ENCODE data around the gene NIPAL1. TPM values are rescaled to one million over a fixed set of nuclear protein-coding genes. Genes with fewer than 3 reads are reported as not detected.

NIPAL1 gene
- total RNA-seq, 4 donors from 2014 or later: 40.2 to 65.8 (median 60.0) TPM

GRCh38 chr4:48021100-48021499 lies 4.5 kb downstream of the NIPAL1 start:
- intact Hi-C loops (cut with DNase I; ENCODE audit: low total_unique reads): no loop called here
- no peak for TF ChIP-seq POLR2A (IDR thresholded peaks at IDR 0.05)
- no peak for TF ChIP-seq CTCF (IDR thresholded peaks at IDR 0.05)
- WGBS, 2 donors: 90 to 95% methylated on average over 1 of the region's 1 CpG
- DNase-seq (ENCODE audit: low spot score in 2 of 2): no peak
- no peak overlapping the region for H3K4me3 ChIP-seq (ENCODE audit: low read depth, poor library complexity, severe bottlenecking)

GRCh38 chr4:48022192-48022799 lies 5.7 kb downstream of the NIPAL1 start:
- no peak for DNase-seq (ENCODE audit: low spot score in 2 of 2)
- TF ChIP-seq CTCF (IDR thresholded peaks at IDR 0.05): no peak
- intact Hi-C loops (cut with DNase I; ENCODE audit: low total_unique reads): no loop called here
- whole genome bisulfite sequencing, 2 donors: 79 to 83% methylated on average over 3 of the region's 3 CpGs
- no peak overlapping the region for H3K4me3 ChIP-seq (ENCODE audit: low read depth, poor library complexity, severe bottlenecking)

- intact Hi-C loops (cut with DNase I; ENCODE audit: low total_unique reads): no loop called here
- TF ChIP-seq CTCF (IDR thresholded peaks at IDR 0.05): no peak
- TF ChIP-seq POLR2A (IDR thresholded peaks at IDR 0.05): no peak
- H3K4me3 ChIP-seq (ENCODE audit: low read depth, poor library complexity, severe bottlenecking): no peak overlapping the region
- DNase-seq (ENCODE audit: low spot score in 2 of 2): no peak
- WGBS, 2 donors: 61 to 68% methylated on average over 4 of the region's 4 CpGs
Measured at GRCh38 chr4:48024522-48024921, 8.0 kb downstream of the NIPAL1 start.

- intact Hi-C loops (cut with DNase I; ENCODE audit: low total_unique reads): no loop called here
- no peak overlapping the region for H3K4me3 ChIP-seq (ENCODE audit: low read depth, poor library complexity, severe bottlenecking)
- 36 to 41% methylated on average over 2 of the region's 2 CpGs for WGBS, 2 donors
- TF ChIP-seq POLR2A (IDR thresholded peaks at IDR 0.05) (no peak), CTCF (IDR thresholded peaks at IDR 0.05) (no peak)
- DNase-seq (ENCODE audit: low spot score in 2 of 2): no peak
Measured at GRCh38 chr4:48025005-48025404, 8.4 kb downstream of the NIPAL1 start.

- H3K4me3 ChIP-seq (ENCODE audit: low read depth, poor library complexity, severe bottlenecking): no peak overlapping the region
- DNase-seq (ENCODE audit: low spot score in 2 of 2): no peak
- no peak for TF ChIP-seq CTCF (IDR thresholded peaks at IDR 0.05)
- no peak for TF ChIP-seq POLR2A (IDR thresholded peaks at IDR 0.05)
- intact Hi-C loops (cut with DNase I; ENCODE audit: low total_unique reads): no loop called here
Measured at GRCh38 chr4:48027653-48028052, 11.1 kb downstream of the NIPAL1 start.

- DNase-seq (ENCODE audit: low spot score in 2 of 2): no peak
- no peak for TF ChIP-seq POLR2A (IDR thresholded peaks at IDR 0.05)
- no peak for TF ChIP-seq CTCF (IDR thresholded peaks at IDR 0.05)
- H3K4me3 ChIP-seq (ENCODE audit: low read depth, poor library complexity, severe bottlenecking): no peak overlapping the region
- WGBS, 2 donors: 29 to 65% methylated on average over 2 of the region's 2 CpGs
- intact Hi-C loops (cut with DNase I; ENCODE audit: low total_unique reads): no loop called here
Measured at GRCh38 chr4:48028696-48029095, 12.1 kb downstream of the NIPAL1 start.

Data from lower leg skin (tissue), 4 donors.